Cerebellar cortex (tissue), 1 donor: Measurements from ENCODE around the gene CRELD2.

ENCODE experiments used
- DNase-seq: peaks from one replicate; pipeline ENCODE4 v3.0.0-alpha.2; 2015; ENCODE audit warnings: low spot score

CRELD2 gene

DNA sequence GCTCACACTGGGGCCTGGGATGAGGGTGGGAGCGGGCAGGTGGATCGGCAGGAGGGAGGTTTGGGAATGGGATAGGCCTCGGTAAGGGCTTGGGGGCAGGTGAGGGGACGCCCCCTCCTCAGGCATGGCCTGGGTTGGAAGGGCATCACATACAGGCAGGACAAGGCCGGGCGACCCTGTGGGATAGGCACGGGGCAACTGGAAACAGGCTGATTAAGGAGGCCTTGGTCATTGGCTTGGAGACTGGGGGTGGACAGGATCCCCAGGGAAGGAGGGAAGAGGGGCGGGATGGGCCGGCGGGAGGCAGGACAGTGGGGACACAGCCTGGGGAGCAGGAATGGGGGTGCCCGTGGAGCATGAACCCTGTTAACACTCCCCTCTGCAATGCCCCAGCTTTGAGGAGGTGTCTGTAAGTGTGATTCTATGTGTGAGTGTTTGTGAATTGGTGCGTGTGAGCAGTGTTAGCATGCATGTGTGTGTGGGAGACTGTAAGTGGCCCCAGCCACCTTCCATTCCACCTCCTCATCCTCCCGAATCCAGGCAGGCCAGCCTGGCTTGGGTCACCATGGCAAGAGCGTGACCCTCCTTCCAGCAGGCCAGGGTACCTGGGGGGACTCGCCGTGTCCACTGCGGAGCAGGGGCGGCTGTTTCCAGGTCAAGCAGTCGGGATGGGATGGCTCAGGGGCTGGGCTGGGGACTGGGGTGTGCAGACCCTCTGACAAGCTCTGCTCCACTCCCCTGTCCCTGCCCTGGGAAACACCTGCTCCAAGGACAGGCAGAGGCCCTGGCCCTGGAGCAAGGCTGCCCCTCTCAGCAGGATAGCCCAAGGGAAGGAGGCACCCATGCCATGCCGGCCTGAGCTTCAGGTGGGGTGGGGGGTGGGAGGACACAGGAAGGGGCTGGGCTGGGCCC lies 38.7 kb downstream of the CRELD2 start:
- no peak for DNase-seq

DNA sequence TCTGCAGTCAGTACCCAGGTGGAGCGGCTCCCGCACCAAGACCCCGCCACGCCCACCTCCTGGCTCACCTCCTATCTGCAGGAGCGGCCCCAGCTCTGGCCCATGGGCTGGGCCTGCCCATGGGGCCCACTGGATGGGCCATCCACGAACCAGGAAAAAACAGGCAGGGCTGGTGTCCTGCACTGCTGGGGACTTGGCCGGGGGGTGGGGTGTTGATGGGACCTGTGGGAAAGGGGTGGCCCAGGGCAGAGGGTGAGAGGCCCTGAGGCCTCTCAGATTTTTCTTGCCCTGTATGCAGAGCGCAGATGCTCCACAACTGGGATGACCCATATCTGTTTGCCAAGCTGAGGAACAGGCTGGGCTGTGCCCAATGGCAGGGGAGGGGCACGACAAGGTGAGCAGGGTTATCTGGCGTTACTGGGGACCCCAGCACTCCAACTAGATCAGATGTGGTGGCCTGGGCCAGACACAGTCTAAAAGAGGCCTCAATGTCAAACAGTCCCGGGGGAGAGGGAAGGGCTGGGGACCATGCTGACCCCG lies 39.5 kb downstream of the CRELD2 start:
- no peak for DNase-seq

DNA sequence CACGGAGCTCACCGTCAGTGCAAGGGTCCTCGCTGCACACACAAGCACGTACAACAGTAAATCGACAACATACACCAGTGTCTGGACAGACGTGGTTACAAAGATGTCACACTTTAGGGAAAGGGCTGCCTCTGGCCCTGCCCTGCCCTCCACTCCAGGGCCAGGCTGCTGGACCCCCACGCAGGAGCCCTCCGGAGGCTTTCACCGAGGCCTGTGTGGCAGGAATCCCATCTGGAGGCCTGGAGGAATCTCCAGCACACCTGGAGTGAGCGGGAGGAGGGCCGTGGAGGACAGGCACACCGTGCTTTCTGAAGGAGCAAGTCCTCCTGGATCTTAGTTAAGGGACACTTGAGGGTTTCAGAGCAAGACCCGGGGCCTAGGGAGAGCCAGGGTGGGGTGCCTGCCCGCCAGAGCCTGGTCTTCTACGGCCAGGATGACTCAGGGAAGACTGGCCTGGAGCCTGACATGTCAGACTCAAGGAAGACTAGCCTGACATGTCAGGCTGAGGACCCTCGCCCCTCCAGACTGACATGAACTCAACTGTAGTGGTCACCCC lies 40.0 kb downstream of the CRELD2 start:
- DNase-seq, result no peak

DNA sequence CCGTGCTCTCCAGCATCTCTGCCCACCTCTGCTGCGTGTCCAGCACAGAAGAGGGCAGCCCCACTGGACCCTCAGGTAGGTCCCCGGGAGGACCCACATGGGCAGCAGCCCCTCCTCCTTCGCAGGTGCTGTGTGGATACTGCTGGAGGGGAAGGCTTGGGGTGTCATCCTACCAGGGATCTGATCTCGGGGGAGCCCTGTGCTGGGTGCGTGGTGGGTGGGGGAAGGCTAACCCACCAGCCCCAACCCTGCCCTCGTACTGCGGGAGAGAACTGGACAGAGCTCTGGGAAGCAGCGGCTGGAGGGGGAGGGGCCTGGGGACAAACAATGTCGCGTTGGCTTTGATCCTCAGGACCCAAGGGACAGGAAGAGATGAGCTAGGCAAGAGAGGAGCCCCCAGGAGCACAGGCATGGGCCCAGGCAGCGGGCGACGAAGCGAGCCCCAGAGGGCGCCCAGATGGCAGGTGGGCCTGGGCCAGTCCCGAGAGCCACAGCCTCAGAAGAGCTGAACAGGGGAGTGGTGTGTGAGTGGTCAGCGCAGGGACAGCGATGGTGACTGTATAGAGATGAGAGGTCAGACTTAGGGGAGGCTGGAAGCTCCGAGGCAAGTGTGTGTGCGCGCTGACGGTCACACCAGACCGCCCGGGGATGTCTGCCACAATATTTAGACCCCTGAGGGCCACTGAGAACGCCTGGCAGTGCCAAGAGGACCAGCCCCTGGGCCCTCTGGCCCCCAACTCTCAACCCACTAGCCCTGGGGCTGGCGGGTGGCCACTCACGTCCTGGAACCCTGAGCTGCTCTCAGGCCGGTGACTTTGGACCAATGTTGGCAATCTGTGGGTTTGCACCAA lies 40.7 kb downstream of the CRELD2 start:
- no peak for DNase-seq

DNA sequence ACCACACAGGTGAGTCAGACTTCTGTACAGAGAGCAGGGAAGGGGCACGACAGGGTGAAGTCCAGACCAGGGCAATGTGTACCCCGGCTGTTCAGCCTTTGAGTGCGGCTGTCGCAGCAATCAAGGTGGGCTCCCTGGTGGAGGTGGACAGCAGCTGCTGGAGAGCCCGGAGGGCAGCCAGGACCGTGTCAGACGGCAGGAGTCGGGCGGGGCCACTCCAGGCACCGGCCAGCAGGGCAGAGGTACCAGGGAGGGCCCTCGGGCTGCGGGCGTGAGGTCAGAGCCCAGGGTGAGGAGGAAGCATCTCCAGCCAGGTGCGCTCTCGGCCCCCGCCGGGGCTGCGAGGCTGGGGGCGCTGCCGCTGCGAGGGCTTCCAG lies 41.3 kb downstream of the CRELD2 start:
- no peak for DNase-seq

DNA sequence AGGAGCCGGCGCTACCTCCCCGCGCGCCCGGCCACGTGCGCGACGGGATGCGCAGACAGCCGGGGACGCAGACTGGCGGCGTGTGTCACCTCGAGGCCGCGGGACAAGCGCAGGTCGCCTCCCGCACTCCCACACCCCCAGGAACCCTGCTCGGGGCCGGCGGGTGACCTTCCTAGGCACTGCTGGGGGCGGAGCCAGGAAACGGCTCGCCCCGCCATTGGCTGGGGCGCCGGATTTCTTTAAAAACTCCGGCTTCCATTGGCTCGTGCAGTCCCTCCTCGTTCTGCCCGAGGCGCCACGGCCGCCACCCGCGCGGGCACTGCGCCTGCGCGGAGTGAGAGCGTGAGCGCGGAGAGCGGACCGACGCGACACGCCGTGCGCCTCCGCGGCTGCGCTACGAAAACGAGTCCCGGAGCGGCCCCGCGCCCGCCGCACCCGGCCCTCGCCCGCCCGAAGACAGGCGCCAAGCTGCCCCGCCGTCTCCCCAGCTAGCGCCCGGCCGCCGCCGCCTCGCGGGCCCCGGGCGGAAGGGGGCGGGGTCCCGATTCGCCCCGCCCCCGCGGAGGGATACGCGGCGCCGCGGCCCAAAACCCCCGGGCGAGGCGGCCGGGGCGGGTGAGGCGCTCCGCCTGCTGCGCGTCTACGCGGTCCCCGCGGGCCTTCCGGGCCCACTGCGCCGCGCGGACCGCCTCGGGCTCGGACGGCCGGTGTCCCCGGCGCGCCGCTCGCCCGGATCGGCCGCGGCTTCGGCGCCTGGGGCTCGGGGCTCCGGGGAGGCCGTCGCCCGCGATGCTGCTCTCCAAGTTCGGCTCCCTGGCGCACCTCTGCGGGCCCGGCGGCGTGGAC lies 41.9 kb downstream of the CRELD2 start, which contains the start of gene PIM3:
PIM3 (plus strand) TSS at position 614 of the 846 bp plus-strand sequence; CDS start at position 790, 176 bp downstream.
- peak; percentile 95 for DNase-seq

DNA sequence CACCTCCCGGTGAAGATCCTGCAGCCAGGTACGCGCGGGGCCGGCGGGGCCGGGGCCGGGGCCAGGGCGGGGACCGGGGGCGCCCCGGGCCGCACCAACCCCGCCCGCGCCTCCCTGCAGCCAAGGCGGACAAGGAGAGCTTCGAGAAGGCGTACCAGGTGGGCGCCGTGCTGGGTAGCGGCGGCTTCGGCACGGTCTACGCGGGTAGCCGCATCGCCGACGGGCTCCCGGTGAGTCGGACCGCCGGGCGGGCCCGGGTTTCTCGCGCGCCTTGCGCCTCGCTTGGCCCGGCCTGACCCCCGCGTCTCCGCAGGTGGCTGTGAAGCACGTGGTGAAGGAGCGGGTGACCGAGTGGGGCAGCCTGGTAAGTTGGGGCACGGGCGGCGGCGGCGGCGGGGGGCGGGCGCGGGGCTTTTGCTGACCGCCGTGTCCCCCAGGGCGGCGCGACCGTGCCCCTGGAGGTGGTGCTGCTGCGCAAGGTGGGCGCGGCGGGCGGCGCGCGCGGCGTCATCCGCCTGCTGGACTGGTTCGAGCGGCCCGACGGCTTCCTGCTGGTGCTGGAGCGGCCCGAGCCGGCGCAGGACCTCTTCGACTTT lies 42.7 kb downstream of the CRELD2 start:
- no peak for DNase-seq

DNA sequence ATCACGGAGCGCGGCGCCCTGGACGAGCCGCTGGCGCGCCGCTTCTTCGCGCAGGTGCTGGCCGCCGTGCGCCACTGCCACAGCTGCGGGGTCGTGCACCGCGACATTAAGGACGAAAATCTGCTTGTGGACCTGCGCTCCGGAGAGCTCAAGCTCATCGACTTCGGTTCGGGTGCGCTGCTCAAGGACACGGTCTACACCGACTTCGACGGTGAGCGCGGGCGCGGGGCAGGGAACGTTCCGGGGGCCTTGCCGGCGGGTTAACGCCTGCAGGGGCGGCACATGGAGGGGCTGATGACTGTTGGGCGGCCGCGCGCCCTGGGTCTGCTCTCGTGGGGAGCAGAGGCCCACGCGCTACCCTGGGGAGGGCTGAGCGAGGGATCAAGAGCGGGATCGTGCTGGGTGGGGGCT lies 43.2 kb downstream of the CRELD2 start:
- DNase-seq, result no peak

DNA sequence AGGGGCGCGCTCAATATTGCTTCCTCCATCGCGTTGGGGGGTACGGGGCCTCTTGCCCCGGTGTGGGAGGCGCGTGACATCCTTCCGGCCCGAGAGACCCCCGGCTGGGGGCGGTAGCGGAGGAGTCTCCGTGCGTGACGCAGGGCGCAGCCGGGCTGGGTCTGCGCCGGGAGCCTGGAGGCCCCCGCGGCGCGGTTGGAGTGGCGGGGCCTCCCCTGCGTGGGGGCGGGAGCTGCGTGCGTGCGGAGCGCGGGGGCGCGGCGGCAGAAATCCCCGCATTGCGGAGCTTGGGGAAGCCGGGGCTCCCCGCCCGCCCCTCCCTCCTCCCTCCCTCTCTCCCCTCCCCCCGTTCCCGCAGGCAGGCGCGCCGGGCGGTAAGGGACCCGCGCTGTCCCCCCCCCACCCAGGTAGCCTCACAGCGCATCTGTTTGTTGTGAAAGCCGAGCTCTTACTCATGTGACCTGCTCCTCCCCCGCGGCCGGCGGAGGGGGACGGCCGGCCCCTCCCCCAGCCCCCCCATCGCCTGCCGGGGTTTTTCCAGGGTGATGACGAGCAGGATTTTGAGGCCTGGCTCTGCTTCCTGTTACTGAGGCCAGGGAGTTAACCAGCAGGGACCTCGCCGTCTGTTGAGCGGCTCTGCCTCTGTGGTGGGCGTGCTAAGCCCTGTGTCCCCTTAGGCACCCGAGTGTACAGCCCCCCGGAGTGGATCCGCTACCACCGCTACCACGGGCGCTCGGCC lies 43.7 kb downstream of the CRELD2 start:
- DNase-seq, result peak; percentile 74

DNA sequence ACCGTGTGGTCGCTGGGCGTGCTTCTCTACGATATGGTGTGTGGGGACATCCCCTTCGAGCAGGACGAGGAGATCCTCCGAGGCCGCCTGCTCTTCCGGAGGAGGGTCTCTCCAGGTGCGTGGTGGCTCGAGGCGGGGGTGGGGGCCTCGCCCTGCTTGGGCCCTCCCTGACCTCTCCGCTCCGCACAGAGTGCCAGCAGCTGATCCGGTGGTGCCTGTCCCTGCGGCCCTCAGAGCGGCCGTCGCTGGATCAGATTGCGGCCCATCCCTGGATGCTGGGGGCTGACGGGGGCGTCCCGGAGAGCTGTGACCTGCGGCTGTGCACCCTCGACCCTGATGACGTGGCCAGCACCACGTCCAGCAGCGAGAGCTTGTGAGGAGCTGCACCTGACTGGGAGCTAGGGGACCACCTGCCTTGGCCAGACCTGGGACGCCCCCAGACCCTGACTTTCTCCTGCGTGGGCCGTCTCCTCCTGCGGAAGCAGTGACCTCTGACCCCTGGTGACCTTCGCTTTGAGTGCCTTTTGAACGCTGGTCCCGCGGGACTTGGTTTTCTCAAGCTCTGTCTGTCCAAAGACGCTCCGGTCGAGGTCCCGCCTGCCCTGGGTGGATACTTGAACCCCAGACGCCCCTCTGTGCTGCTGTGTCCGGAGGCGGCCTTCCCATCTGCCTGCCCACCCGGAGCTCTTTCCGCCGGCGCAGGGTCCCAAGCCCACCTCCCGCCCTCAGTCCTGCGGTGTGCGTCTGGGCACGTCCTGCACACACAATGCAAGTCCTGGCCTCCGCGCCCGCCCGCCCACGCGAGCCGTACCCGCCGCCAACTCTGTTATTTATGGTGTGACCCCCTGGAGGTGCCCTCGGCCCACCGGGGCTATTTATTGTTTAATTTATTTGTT lies 44.6 kb downstream of the CRELD2 start:
- DNase-seq, result no peak

DNA sequence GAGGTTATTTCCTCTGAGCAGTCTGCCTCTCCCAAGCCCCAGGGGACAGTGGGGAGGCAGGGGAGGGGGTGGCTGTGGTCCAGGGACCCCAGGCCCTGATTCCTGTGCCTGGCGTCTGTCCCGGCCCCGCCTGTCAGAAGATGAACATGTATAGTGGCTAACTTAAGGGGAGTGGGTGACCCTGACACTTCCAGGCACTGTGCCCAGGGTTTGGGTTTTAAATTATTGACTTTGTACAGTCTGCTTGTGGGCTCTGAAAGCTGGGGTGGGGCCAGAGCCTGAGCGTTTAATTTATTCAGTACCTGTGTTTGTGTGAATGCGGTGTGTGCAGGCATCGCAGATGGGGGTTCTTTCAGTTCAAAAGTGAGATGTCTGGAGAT lies 45.2 kb downstream of the CRELD2 start:
- DNase-seq, result no peak

DNA sequence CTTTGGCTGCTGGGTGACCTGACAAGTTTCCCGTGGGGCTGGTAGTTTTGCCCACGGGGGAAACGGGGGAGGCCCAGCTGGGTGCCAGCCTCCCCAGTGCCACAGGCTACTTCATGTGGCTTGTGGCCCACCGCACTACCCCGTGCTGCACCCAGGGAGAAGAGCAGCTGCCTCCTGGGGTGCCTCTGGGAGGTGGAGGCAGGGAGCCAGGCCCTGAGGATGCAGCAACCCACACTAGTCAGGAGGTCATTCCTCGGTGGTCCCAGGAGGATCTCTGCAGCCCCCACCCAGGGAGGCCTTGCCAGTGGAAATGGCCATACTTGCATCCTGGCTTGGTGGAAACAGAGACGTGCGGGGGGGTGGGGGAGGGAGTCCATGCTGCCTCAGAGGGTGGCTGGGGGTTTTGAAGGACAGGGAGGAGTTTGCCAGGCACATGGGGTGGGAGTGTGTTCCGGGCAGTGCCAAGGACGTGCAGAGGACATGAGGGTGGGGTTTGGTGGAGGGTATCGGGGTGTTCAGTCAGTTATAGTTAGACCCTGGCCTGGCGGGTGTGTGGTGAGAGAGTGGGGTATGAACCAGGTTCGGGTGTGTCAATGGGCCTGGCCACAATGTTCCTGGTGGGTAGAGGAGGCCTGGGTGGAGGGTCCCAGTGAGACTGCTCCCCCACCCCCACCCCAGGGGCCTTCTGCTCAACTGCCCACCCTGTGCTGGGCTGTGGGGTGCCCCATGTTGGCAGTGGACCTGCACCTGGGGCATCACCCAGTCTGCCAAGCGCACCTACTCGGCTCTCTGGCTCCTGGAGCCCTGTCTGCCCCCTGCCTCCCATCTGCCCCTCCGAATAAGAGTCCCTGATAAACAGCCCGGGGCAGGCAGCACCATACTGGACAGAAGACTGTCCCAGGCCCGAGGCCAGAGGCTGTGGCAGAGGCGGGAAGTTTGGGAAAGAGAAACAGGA lies 46.0 kb downstream of the CRELD2 start:
- DNase-seq, result no peak

DNA sequence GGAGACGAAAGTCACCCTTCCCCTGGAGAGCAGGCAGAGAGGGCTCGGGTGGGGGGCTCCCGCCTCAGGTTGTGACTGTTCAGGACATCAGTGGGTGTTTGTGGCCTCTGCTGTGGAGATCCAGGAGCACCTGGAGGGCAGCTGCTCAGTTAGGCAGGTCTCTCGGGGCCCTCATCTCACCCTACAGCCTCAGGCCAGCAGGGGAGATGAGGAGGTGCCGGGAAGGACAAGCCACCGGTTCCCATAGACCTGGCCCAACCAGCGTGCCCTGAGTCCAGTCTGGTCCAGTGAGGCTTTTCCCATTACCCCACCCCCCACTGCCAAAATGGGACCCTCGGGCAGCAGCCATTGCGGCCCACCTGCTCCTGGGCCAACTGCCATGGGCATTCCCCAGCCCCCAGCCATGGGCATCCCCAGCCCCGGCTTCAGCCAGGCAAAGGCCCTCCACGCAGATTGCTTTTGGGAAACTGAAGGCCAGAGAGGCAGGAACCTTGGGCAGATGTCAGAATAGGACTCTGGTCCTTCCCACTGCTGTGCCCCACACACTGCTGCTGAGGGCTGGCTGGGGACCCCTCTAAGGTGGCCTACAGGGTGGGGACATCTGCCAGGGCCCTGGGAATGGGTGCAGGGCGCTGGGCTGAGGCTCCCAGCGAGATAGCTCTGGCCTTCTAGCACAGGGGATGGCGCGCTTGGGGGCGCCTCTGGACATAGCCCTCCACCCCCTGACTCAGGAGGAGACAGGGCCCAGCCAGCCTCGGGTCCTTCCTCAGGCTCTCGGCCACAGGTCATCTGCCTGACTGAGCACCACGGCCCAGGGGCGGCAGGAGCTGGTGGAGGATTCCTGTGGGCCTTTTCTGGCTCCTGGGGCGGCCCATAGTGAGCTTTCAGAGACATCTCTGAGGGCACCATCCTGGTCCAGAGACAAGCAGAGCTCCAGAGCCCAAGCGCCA lies 46.9 kb downstream of the CRELD2 start:
- no peak for DNase-seq

DNA sequence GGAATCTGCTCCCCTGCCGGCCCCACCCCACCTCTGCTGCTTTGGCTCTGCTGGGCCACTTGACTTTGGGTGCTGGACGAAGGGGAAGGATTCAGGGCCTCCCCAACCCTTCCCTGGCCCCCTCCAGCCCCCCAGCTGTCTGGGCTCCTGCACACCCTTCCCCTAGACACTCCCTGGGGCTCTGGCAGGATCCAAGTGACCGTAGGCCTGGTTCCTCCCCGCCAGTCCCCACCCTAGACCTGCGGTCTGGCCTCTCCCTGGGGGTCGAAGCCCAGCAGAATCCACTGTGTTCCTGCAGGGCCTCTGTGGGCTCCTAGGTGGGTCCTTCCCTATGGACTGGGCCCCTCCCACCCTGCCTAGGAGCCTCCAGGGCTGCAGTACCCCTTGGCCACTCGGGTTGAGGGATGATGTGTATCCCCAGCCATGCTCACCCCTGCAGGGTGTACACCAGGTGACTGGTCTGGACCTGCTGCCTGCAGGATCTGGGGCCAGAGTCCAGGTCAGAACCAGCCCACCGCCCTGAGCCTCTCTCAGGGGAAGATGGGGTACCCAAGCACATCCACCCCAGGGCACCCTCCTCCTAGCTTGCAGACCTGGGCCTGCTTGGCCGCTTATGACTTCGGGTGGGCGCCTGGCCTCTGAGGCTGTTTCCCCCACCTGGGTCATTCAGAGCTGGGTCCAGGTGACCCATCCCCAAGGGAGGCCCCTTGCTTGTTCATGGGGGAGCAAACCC lies 47.8 kb downstream of the CRELD2 start:
- DNase-seq, result no peak

DNA sequence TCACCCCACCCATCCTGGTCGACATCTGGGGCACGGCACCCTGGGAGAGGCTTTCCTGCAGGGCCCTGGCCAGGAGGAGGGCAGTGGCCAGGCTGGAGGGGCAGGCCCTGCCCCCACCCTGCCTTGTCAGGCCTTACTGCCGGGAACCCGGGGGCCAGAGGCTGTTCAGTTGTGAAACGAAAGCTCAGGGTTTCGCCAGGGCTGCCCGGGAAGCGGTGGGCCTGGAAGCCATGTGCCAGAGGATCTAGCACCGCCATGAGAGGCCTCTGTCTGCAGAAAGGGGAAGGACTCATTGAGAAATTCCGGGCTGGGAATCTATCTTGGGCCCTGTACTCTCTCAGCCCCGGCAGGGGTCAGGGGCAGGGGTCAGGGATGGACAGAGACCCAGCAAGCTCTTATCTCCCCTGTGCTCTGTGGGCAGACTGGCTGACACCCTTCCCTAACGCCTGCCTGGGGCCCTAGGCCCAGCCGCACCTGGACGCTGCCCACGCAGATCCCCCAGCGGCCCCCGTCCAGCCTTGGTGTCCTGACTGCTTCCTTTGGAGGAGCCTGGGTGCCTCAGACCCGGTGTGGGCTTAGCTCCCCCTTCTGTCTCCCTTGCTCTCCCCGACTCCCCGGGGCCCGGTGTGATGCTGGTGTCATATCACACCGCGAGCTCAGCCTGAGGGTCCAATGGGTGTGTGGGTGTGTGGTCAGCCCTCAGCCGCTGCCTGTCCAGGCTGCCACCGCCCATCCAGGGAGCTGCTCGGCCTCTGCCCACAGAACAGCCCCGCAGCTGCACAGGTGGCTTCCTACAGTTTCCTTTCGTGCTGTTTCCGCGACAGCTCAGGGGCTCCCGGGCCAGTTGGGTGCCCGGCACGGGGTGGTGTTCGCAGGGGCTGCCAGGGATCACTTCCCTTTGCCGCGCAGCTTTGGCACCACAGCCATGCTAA lies 48.6 kb downstream of the CRELD2 start:
- no peak for DNase-seq
